ENCODE data around the gene RPUSD1.
"Not testable (repeated sequence)": the region's sequence is repeated elsewhere in the genome, so short reads cannot be mapped to it uniquely, and the experiment has no call there.

Gene RPUSD1

DNA sequence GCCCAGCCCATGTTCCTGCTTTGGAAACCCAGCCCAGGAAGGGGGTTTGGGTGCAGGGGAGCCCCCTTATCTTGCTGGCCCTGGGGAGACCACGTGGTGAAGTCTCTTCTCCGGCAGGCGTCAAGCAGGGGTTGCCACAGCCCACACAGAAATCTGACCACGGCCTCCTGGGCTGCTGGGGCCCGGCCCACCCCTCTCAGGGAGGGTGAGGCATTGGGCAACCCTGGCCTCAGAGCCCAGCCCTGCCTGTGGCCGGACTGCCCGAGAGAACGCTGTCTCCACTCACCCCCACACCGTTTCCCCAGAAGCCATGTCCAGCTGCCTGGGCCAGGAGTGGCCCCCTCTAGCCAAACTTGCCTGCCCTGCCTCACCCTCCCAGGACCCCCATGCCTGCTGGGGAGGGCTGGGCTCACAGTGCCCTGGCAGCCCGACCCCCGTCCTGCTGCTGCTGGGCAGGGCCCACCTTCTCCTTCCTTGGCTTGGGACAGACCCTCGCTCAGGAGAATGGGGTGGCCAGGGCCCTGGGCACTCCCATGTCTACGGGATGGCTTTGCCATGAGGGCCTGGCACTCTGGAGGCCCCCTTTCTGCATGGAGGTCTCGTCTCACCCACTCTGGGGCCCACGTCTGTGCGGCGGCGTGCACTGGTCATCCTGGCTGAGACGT, 6.7 kb downstream of the RPUSD1 start:
- DNase-seq = no peak

- no peak for DNase-seq
Observed at GRCh38 chr16:780296-780695, 7.9 kb downstream of the RPUSD1 start.

DNA sequence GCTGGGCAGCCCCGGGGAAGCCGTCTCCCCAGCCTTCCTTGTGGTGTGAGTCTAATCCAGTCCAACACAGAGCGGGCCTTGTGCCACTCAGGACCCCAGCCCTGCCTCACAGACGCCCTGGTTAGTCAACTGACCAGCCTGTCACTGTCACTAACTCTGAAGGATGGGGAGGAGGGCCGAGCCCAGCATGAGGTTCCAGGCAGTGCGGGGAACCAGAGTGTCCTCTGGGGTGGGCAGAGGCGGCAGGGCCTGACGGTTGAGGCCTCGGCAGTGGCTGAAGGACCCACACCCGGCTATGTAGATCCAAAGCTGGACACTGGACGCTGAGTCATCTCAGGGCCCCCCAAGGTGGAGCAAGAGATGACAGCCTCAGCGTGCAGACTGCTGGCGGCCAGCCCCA, 8.6 kb downstream of the RPUSD1 start:
- no peak for DNase-seq

GRCh38 chr16:778909-779527, 9.2 kb downstream of the RPUSD1 start:
- DNase-seq = no peak

GRCh38 chr16:778447-778846, 9.7 kb downstream of the RPUSD1 start:
- DNase-seq = no peak

DNA sequence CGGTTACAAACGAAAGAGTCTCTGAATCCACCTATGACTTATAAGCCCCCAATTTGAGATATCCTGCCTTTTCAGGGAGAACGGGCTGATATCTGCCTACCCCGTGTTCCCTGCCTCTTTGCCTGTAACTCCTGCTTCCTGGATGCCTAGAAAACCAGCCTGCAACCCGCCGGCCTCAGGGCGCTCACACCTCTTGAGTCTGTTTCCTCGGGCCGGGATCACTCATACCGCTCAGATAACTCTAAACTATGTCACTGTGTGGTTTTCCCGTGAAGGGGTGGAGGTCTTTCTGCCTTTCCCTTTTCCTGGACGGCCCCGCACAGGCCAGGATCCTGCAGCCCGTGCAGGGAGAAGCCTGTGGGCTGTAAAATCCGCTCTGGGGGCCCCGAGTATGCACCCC, 10.4 kb downstream of the RPUSD1 start:
- no peak for DNase-seq

- DNase-seq = no peak
Observed at GRCh38 chr16:776824-777223, 11.4 kb downstream of the RPUSD1 start.

DNA sequence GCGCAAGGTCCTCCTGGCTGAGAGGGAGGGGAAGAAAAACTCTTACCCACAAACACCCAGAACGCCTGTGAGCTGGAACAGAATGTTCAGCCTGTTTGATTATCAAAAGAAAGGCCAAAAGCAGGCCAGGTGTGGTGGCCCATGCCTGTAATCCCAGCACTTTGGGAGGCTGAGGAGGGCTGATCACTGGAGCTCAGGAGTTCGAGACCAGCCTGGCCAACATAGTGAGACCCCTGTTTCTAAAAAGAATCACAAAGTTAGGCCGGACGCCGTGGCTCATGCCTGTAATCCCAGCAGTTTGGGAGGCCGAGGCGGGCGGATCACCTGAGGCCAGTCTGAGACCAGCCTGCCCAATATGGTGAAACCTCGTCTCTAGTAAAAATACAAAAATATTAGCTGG, 11.9 kb downstream of the RPUSD1 start:
- not testable (repeated sequence) for DNase-seq

DNA sequence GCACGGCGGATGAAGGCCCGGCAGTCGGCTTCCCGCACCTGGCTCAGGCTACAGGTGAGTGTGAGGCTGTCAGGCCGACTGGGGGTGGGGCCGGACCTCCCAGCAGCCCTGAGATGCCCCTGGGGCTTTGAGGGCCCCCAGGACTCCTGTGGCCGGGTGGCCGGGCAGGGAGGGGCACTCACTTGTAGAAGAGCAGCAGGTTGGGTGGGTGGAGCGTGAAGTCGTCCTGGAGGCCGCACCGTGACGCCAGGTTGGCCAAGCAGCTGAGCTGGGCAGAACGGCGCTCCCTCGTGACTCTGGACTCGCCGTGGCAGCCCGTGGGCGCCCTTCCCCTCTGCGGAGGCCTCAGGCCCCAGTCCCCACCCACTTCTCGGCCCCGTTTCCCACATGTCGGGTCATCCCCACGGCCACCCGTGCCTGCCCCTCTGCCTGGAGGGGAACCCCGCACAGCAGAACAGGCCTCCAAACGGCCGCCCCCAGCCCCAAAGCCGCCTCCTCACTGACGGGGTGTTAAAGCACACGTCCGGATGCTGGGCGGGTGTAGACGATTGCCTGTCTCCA, 12.9 kb downstream of the RPUSD1 start:
- no peak for DNase-seq

GRCh38 chr16:774086-775001, 13.8 kb downstream of the RPUSD1 start:
- DNase-seq = no peak

DNA sequence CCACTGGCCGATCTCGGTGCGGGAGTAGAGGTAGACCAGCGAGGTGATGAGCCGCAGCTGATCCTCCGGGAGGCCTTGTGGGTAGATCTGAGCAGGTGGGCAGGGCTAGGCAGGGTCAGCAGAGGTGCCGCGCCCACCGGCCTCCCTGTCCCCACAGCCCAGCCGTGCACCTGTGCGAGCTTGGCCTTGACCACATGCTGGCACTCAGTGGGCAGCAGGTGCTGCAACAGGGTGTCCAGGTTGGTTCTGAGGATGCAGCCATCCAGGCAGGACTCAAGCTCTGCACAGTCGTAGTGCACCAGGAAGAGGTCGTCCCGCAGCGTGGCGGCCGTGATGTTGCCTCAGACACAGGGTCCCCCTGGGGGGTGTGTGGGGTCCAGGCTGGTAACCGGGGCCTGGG, 15.2 kb downstream of the RPUSD1 start:
- no peak for DNase-seq

- no peak for DNase-seq
Observed at GRCh38 chr16:770411-770810, 17.8 kb downstream of the RPUSD1 start.

DNA sequence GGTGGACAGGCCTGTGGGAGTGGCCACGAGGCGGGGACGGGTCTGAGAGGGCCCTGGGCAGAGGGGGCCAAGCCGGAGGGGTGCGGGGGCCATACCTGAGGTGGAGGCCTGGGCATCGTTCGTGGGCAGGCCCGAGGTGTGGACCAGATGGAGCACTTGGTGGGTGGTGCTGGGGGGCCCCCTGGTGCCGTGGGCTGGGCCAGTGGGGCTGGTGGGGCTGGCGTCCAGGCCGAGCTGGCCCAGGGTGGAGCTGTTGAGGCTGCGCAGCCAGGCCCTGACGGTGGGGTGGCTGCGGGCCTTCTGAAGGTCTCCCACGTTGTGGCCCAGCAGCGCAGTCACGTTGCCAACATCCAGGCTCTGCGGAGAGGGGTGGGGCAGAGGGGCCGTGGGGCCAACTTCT, 18.2 kb downstream of the RPUSD1 start:
- no peak for DNase-seq

- DNase-seq = no peak
Observed at GRCh38 chr16:769184-769784, 18.9 kb downstream of the RPUSD1 start.

DNA sequence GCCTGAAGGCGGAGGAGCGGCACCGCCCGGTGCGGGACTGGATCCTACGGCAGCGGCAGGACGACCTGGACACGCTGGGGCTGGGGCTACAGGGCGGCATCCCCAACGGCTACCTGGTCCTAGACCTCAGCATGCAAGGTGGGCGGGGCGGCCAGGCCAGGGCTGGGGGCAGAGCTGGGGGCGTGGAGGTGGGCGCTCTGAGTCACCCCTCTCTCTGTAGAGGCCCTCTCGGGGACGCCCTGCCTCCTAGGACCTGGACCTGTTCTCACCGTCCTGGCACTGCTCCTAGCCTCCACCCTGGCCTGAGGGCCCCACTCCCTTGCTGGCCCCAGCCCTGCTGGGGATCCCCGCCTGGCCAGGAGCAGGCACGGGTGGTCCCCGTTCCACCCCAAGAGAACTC, 19.8 kb downstream of the RPUSD1 start:
- DNase-seq = no peak

GRCh38 chr16:767743-768235, 20.4 kb downstream of the RPUSD1 start:
- DNase-seq = no peak

- no peak for DNase-seq
Observed at GRCh38 chr16:766820-767640, 21.2 kb downstream of the RPUSD1 start.

DNA sequence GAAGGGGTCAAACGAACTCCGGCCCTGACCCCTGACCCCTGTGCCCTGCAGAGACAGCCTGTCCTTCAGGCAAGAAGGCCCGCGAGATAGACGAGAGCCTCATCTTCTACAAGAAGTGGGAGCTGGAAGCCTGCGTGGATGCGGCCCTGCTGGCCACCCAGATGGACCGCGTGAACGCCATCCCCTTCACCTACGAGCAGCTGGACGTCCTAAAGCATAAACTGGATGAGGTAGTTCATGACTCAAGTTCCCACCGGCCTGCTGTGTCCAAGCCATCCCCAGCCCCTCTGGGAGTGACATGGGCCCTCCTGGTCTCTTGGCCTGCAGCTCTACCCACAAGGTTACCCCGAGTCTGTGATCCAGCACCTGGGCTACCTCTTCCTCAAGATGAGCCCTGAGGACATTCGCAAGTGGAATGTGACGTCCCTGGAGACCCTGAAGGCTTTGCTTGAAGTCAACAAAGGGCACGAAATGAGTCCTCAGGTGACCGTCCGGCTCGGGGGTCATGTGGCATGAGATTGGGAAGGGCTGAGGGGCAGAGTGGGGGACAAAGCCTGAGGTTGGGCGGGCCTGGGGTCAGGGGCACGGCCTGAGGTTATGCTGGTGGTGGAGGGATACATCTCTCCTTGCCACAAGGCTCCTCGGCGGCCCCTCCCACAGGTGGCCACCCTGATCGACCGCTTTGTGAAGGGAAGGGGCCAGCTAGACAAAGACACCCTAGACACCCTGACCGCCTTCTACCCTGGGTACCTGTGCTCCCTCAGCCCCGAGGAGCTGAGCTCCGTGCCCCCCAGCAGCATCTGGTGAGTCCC, 22.0 kb downstream of the RPUSD1 start:
- DNase-seq = no peak

GRCh38 chr16:765488-765865, 22.7 kb downstream of the RPUSD1 start:
- DNase-seq = no peak

GRCh38 chr16:764848-765487, 23.2 kb downstream of the RPUSD1 start:
- DNase-seq = no peak
